GM20431 (cell line): ENCODE data around the gene MSH5.
"Not testable (repeated sequence)": the region's sequence is repeated elsewhere in the genome, so short reads cannot be mapped to it uniquely, and the experiment has no call there.

Experiments
- in situ Hi-C: fragments of 300-500 bp; cut with MseI, MboI; formaldehyde crosslinking; loops from one replicate; pipeline ENCODE4 v1.15.0; 2020; ENCODE audit warnings: low sequenced_read_pairs; ENCODE audit not compliant: unreplicated experiment

The MSH5 gene

DNA sequence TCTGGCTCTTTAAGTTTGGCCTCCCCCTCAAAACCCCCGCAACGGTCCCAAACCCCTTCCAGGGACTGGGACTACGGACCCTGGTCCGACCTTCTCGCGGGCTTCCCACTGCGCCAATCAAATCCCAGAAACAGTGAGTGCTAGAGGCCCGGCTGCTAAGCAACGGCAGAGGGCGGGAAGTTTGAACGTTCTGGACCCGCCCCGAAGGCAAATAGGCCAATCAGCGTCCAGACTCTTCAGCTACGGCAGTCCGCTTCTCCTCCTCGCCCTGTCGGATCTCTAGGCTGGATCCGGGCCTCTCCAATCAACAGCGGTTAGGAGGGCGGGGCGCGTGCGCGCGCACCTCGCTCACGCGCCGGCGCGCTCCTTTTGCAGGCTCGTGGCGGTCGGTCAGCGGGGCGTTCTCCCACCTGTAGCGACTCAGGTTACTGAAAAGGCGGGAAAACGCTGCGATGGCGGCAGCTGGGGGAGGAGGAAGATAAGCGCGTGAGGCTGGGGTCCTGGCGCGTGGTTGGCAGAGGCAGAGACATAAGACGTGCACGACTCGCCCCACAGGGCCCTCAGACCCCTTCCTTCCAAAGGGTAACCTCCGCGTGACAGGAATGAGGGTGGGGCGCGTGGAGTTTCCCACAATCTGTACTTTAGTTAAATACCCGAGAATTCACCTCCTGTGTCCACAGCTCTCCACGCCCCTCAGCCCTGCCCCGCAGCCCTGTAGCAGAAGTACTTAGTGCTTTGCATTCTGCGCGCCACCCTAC is at the start of gene MSH5:
Gene MSH5 (plus strand): TSS at position 367 of the 758 bp plus-strand sequence. CDS start 462 bp downstream, outside the sequence.
- in situ Hi-C loops = no loop called here

DNA sequence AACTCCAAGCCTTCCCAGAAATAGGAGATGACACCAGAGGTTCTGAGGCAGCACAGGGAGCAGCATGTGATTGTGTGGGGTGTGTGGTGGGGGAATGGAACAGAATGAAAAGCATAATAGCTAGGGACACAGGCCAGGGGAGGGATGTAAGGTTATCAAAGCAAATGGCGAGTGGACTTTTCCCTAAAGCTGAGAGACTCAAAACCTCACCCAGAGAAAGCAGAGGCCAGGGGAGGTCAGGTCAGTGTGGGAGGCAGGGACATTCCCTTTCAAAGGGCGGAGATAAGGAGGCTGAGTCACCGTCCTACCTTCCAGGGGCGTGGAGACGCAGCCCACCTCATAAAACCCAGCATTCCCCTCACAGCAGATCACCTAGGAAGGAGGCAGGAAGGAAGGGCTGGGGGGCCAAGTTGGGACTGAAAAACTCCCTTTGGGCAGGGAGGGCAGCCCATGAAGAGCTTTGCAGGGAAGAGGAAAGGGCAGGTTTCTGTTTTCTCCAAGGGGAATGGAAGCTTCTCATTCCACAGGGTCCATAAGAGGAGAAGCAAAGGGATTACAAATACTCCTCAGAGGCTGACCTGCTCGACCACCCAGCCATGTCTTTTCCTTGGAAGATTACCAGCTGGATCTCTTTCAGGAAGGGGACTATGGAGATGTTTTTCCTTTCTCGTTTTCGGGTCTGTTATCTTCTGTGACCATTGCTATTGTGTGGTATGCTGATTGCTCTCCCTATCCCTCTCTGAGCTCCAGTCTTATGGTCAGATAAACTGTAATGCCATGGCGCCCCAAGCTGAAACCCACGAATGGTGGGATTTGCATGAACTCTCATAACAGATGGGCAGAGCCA is 49.4 kb upstream of the MSH5 start:
- in situ Hi-C loops = no loop called here

DNA sequence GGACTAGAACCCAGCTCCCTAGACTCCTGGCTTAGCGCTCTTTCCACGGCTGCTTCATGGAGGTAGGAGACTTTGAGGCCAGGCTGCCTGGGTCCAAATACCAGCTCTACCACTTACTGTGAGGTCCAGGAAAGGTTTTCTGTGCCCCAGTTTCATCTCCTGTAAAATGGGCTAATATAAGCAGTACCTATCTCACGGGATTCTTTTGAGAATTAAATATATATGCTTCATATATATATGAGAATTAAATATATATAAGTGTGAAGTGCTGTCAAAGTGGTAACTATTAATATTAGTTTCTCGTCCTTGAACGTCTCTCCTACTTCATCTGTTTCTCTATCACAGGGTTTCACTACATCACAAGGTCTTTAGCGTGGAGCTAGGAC is 48.7 kb upstream of the MSH5 start:
- in situ Hi-C loops = no loop called here

DNA sequence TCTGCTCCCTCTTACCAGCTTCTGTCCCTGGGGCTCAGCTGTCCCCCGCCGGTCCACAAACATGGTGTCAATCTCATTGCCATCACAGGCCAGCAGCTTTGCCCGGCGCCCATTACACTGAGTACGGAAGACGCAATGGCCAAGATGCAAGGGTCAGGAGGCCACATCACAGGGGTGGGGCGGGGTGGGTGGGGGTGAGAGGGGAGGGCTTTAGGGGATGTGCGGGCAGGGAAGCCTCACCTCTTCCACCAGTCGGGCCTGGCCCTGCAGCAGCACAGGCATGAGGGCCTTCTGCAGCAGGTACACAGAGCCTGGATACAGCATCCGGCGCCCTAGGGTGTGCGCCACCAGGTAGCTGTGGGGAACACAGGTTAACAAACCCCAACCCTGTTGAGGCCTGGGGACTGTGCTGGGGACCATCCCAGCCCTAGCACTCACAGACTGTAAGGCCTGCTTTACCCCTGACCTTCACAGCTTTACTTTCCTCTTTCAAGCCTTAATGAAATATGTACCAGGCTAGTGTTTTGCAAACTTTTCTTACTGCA is 48.2 kb upstream of the MSH5 start:
- in situ Hi-C loops = no loop called here

DNA sequence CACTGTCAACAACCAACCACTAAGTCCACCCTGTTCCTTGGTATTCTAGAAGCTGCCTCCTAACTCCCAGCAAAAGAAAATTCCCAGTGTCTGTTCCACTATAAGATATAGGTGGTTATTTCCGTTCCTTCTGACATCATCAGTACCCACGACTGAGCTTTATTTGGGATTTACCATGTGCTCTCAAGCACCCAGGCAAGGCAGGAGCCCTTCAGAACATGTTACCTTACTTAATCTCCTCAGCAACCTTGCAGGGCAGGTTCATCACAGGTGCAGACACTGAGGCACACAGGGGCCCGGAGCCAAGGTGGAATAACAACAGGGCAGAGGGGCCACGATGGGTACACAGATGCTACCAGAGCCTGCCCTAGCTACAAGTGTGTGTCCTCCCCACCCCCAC is 47.5 kb upstream of the MSH5 start:
- in situ Hi-C loops = no loop called here

DNA sequence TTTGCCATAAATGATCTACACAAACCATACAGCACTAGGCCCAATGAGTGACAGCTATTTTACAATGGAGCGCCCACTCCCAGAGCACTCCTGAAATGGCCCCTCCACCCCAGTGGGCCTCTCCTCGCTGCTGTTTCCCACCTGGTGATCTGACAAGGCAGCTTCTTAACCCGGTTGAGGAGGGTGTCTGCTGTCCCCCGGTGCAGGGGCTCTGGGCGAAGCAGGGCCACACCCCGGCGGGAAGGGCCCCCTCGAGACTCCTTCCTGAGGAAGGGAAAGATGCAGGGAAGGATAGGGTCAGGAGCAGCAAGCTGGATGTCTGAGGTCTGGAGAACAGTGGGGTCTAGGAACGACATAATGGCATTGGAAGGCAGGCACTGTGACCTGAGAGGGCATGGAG is 46.9 kb upstream of the MSH5 start:
- in situ Hi-C loops = no loop called here

DNA sequence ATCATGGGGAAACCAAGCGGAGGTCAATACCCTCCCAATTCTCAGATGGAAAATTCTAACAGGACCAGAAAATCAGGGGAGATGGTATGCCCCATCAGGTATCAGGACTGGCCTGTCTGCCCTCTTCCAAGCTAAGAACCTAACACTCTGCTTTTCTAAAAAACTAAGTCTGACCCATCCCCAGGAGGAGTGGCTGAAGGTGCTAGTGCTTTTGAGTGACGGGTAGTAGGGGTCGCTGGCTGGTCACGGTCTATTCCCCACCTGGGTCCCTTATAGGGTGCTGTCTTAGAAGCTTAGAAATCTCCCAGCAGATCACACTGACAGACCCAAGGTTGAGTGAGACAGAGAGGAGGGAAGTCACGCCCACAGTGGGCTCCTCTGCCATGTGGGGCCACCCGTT is 46.3 kb upstream of the MSH5 start:
- in situ Hi-C loops = no loop called here

DNA sequence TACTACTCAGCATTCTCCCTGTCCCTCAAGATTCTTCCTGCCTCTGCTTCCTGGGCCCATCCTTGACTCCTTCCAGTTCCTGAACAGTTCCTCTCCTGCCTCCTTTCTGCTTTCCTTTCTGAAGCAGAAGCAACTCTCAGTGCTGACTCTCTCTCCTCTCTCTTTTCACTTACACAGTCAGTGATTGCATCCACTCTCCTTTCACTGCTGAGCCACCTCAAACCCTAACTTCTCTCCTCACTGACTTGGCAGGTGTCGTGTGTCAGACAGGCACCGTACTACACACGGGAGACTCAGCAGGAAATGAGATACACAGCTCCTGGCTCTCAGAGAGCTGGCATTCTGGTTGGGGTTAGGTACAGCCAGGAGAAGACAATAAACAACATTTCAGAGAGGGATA is 42.2 kb upstream of the MSH5 start:
- in situ Hi-C loops = no loop called here

DNA sequence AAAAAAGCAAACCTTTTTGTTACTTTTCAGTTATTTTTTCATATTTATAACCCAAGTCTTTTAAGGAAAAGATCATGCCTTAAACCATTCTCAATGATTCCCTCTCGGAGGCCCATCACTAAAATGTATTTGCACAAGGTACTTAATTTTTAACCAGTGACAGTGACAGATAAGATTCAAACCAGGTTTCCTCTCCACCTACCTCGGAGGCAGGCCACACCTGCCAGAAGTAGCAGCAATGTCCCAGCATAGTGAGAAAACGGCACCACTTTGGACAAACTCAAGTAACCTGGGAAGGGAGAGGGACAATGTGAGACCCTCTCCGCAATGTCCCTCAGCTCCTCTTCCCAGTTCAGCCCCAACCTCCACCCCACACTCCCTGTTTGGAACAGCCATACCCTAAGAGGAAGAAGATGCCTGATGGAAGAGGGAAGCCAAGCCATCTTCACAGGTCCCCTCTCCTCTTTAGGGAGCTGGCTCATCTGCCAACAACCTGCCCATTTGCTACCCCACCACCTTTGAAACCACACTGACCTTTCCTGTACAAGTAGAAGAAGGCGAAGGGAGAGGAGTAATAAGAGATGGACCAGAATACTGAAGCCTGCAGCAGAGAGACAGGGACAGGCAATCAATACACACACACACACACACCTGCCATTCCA is 38.9 kb upstream of the MSH5 start:
- in situ Hi-C loops = no loop called here

DNA sequence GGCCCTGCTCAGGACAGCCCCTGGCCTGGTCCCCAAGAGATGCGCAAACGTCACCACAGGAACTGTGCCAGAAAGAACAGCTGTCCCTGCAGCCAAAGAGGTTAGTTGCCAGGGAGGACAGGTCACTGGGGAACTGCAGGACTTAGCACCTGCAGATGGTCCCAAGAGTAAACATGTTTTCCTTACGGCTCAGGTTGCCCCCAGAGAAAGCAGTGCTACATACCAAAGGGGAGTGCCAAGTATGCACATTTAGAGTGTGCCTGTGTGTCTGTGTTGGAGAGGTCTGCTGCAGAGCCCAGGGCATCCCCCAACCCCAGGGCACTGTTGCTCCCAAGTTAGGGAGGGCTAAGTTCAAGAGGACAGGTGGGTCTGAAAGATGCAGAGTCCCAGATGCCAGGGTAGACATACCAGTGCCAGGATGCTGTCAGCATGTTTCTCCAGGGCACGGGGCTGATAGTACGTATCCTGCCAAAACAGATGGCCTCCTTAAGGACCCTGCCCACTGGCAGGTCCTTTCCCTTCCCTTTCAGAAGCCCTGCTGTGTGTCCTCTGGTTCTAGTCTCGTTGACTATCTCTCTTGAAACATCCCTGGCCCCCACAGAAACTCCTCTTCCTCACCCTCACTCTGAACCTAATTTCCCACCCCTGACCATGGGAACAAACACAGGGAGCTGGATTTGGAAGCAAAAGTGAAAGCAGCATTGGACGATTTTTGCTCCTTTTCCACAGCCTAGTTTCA is 38.0 kb upstream of the MSH5 start:
- in situ Hi-C loops = no loop called here

DNA sequence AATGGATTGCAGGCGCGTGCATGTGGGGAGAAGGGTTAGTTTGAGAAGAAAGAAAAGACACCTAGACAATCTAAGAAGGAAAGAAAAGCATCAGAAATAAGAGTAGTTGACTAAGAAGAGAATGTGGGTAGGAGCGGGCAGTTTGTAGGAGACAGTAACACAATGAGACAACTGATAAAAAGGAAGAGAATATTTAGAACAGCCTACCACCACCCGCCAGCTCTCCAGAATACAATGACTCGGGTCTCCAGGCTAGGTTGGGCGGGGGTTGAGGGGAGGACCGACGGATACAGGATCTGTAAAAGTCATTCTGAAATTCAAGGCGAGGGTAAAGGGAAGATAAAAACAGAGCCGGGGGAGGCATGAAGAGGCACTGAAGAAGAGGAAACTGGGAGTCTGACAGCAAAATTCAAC is 37.4 kb upstream of the MSH5 start:
- in situ Hi-C loops = no loop called here

DNA sequence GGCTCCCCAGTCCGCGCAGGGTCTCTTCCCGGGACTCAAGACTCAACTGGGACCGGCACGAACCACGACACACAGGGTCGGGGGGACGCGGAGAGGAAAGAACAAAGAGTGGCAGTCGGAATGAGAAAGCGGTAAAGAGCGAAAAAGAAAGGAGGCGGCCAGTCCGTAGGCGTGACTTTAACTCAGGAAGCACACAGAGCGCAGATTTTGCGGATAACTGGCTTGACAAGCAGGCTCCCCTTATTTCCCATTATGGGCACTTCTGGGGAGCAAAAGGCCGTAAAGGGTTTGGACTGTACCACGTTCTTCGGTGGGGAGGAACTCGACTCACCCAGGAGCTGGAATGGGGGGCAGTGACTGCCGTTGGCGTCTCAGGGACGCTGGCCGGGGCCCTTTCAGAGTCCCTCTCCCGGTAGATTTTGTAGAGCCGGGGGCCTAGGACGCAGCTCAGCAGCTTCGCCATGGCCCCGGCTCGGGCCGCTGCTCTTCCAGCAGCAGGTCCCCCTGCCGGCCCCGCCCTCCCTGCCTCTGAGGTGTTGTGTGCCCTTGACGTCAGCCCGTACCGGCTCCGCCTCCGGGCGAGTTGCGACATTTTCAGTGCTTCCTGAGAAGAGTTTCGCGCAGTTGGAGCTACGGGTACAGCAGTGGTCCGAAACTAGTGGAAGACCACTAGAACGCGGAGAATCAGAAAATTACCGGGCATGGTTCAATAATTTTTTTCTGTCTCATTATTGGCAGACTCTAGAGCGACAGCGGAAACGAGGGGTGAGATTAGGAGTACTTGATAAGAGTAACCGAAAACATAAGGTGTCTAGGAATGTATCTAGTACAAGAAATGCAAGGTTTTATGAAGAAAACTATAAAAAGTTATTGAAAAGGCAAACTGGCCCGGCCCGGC is 36.7 kb upstream of the MSH5 start, which contains the start of gene ABHD16A:
Gene ABHD16A (minus strand): TSS at position 506 of the 898 bp plus-strand sequence. CDS start 43 bp downstream, at position 463.
- in situ Hi-C loops = no loop called here

DNA sequence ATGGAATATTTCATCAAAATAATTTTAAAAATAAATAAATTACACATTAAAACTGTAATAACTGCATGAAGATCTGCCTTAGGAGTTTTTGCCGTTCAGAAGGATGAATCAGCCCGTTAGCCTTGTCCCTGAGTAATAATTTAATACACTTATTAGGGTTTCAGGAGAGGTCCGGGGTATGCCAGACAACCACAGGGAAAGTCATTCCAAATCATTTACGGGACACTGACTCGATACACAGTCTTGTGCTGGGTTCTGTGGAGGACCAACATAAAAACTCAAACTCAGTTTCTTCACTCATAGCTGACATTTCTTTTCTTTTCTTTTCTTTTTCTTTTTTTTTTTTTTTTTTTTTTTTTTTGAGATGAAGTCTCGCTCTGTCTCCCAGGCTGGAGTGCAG is 33.9 kb upstream of the MSH5 start:
- in situ Hi-C loops = no loop called here

DNA sequence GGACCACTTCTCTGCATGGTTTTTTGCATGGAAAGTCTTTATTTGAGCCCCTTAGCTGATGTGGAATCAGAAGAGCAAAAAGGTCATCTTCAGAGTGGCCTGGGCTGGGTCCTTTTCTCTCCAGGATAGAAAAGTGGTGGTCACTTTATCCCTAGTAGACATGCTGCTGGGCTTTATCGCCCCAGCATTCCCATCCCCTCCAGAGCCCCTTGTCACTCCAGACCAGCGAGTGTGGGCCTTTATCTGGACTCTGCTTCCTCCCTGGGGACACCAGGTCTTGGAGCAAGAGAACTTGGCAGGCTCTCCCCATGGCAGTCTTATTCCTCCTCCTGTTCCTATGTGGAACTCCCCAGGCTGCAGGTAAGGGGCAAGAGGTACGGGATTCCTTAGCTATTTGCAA is 33.2 kb upstream of the MSH5 start, which contains the start of gene LY6G6F:
Gene LY6G6F (plus strand): TSS at position 268 of the 400 bp plus-strand sequence. CDS start 41 bp downstream, at position 309.
- in situ Hi-C loops = no loop called here

DNA sequence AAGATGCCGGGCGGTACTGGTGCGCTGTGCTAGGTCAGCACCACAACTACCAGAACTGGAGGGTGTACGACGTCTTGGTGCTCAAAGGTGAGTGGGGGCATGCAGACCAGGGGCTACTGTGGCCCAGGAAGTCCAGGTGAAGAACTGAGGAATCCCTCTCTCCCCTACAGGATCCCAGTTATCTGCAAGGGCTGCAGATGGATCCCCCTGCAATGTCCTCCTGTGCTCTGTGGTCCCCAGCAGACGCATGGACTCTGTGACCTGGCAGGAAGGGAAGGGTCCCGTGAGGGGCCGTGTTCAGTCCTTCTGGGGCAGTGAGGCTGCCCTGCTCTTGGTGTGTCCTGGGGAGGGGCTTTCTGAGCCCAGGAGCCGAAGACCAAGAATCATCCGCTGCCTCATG is 32.1 kb upstream of the MSH5 start:
- in situ Hi-C loops = no loop called here

DNA sequence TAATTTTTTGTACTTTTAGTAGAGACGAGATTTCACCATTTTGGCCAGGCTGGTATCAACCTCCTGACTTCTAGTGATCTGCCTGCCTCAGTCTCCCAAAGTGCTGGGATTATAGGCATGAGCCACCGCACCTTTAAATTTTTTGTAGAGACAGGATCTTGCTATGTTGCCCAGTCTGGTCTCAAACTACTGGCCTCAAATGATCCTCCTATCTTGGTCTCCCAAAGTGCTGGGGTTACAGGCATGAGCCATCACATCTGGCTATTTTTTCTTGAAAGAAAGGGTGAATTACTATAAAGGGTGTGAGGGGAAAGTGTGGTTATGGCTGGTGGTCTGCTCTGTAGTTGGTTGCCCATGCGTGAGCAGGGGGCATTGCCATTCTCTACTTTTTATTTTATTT is 31.6 kb upstream of the MSH5 start:
- in situ Hi-C loops = no loop called here

DNA sequence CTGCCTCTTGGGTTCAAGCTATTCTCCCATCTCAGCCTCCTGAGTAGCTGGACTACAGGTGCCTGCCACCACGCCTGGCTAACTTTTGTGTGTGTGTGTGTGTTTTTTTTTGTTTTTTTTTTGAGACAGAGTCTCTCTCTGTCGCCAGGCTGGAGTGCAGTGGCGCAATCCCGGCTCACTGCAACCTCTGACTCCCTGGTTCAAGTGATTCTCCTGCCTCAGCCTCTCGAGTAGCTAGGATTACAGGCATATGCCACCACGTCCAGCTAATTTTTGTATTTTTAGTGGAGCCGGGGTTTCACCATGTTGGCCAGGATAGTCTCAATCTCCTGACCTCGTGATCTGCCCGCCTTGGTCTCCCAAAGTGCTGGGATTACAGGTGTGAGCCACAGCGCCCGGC is 30.6 kb upstream of the MSH5 start:
- in situ Hi-C loops = not testable (repeated sequence)

DNA sequence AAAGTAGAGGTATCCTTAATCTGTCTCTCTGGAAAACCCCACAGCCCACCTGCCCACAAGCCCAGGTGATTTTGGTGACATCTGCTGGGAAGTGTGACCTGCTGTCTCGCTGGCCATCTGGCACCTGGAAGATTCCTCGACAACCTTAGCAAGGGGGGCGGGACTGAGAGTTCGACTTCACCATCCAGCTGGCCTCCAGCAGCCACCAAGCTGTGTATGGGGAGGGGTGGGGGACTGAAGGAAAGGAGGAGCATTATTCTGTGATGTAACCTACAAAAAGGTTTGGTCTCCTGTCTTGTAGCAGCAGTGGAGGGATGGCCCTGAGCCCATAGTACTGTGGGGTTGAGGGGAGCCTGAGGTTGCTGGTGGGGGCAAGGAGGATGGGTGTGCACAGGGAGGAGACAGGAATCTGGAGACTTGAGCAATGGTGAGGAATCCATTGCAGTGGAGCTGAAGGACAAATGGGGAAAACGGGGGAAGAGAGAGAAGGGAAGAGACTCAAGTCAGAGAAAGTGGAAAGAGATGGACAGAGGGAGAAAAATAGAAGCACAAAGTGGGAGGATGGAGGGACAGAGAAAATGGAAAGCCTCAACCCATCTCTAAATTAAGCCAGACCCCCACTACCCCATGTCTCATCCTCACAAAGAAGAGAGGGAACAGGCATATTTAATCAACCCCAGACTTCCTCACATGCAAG is 29.1 kb upstream of the MSH5 start:
- in situ Hi-C loops = no loop called here
